ENCODE results near the gene PLXNA2. TPM values are rescaled to one million over a fixed set of nuclear protein-coding genes. Genes with fewer than 3 reads are reported as not detected.

Gene PLXNA2
- total RNA-seq, 2 experiments from 2014 or later, result 0.23 TPM; not detected in 1

DNA sequence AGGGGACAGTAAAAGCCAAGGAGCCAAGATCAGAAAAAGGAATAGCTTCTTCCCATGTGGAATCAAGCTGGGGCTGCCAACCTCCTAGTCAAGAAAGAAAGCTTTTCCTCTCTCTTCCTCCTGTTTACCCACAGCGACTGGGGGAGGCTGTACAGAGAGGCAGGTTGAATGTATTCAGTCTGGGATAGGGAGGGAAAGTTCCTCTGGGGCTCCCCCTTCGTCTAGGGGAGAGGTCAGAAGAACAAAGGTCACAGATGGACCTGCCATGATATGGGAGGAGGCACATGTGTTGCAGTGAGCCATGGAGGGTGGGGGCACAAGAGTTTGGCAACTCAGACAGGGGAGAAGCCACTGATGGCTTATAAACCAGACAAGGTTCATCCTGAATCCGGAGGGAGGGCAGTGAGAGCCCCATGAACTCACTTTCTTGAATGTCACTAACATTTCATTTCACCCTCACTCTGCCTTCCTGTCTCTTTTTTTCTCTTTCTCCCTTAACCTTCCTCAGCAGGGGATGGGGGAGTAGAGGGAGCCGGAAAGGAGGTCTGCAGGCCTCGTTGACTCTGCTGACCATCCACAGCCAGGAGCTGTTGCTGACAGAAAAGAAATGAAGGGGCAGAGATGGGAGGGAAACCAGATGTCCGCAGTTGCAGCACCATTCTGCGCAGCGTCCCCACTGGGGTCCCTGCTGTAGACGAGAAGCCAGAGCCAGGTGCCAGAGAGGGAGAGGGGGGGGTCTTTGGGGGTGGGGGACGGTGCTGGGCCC lies 61.1 kb downstream of the PLXNA2 start:
- H3K79me2 ChIP-seq (ENCODE audit: insufficient read depth, low read depth, low read length), result no peaks in the 10 kb centered on the region
- no peak for DNase-seq (ENCODE audit: low spot score)
- ChIA-PET POLR2A (interaction anchor here (0.7 kb wide), 1 partner anchor 500 kb away, joined by 3 read pairs; no protein-coding TSS in a partner anchor), CTCF (ENCODE audit: unreplicated experiment) (no interaction called here)
- no peaks in the 10 kb centered on the region for H3K9me3 ChIP-seq (ENCODE audit: low read length)
- BruUV-seq (replicated peaks), result no TSS peak
- no peak overlapping the region for H3K4me2 ChIP-seq (ENCODE audit: low read length)
- no peak overlapping the region for H3K27ac ChIP-seq (ENCODE audit: low read depth, low read length, poor library complexity, severe bottlenecking)
- intact Hi-C loops (cut with micrococcal nuclease; ENCODE audit: unreplicated experiment), result no loop called here
- H3K4me1 ChIP-seq (ENCODE audit: insufficient read depth, low read length, poor library complexity, severe bottlenecking), result no peaks in the 10 kb centered on the region
- no peak overlapping the region for H2AFZ ChIP-seq (ENCODE audit: low read length)
- no peaks in the 10 kb centered on the region for H3K36me3 ChIP-seq (ENCODE audit: insufficient read depth, low read length)
- TF ChIP-seq, protein P1, sequence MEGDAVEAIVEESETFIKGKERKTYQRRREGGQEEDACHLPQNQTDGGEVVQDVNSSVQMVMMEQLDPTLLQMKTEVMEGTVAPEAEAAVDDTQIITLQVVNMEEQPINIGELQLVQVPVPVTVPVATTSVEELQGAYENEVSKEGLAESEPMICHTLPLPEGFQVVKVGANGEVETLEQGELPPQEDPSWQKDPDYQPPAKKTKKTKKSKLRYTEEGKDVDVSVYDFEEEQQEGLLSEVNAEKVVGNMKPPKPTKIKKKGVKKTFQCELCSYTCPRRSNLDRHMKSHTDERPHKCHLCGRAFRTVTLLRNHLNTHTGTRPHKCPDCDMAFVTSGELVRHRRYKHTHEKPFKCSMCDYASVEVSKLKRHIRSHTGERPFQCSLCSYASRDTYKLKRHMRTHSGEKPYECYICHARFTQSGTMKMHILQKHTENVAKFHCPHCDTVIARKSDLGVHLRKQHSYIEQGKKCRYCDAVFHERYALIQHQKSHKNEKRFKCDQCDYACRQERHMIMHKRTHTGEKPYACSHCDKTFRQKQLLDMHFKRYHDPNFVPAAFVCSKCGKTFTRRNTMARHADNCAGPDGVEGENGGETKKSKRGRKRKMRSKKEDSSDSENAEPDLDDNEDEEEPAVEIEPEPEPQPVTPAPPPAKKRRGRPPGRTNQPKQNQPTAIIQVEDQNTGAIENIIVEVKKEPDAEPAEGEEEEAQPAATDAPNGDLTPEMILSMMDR (conservative IDR thresholded peaks at IDR 0.05; ENCODE audit: low read length), result no peak
- TF ChIP-seq EZH2phosphoT487 (IDR thresholded peaks at IDR 0.05; ENCODE audit: borderline replicate concordance, low read depth, low read length), result no peak
- H4K20me1 ChIP-seq (ENCODE audit: insufficient read depth, low read length), result no peaks in the 10 kb centered on the region
- no peaks in the 10 kb centered on the region for H3K9me2 ChIP-seq (ENCODE audit: insufficient read depth, low read length)
- no peak overlapping the region for H3K4me3 ChIP-seq (ENCODE audit: low read depth, low read length, poor library complexity, severe bottlenecking)

- H3K27ac ChIP-seq (ENCODE audit: low read depth, low read length, poor library complexity, severe bottlenecking), result no peak overlapping the region
- no peaks in the 10 kb centered on the region for H3K36me3 ChIP-seq (ENCODE audit: insufficient read depth, low read length)
- TF ChIP-seq, protein P1 (conservative IDR thresholded peaks at IDR 0.05; ENCODE audit: low read length), result no peak
- TF ChIP-seq EZH2phosphoT487 (IDR thresholded peaks at IDR 0.05; ENCODE audit: borderline replicate concordance, low read depth, low read length), result no peak
- no peaks in the 10 kb centered on the region for H3K4me1 ChIP-seq (ENCODE audit: insufficient read depth, low read length, poor library complexity, severe bottlenecking)
- no peaks in the 10 kb centered on the region for H3K9me2 ChIP-seq (ENCODE audit: insufficient read depth, low read length)
- no peaks in the 10 kb centered on the region for H3K79me2 ChIP-seq (ENCODE audit: insufficient read depth, low read depth, low read length)
- ChIA-PET CTCF (ENCODE audit: unreplicated experiment) (no interaction called here), POLR2A (no interaction called here)
- H3K4me3 ChIP-seq (ENCODE audit: low read depth, low read length, poor library complexity, severe bottlenecking), result no peak overlapping the region
- no peak overlapping the region for H3K4me2 ChIP-seq (ENCODE audit: low read length)
- no peaks in the 10 kb centered on the region for H4K20me1 ChIP-seq (ENCODE audit: insufficient read depth, low read length)
- intact Hi-C loops (cut with micrococcal nuclease; ENCODE audit: unreplicated experiment), result no loop called here
- DNase-seq (ENCODE audit: low spot score), result no peak
- H2AFZ ChIP-seq (ENCODE audit: low read length), result no peak overlapping the region
- H3K9me3 ChIP-seq (ENCODE audit: low read length), result no peaks in the 10 kb centered on the region
- BruUV-seq (replicated peaks), result no TSS peak
Measured at GRCh38 chr1:208181364-208181763, 62.8 kb downstream of the PLXNA2 start.

- CTCF ChIA-PET (ENCODE audit: unreplicated experiment), result no interaction called here
Measured at GRCh38 chr1:208180421-208180820, 63.8 kb downstream of the PLXNA2 start.

More at GRCh38 chr1:208180421-208180820, 63.8 kb downstream of the PLXNA2 start:
- H3K4me3 ChIP-seq (ENCODE audit: low read depth, low read length, poor library complexity, severe bottlenecking), result no peak overlapping the region
- no peaks in the 10 kb centered on the region for H3K4me1 ChIP-seq (ENCODE audit: insufficient read depth, low read length, poor library complexity, severe bottlenecking)
- POLR2A ChIA-PET, result no interaction called here
- H4K20me1 ChIP-seq (ENCODE audit: insufficient read depth, low read length), result no peaks in the 10 kb centered on the region
- no peaks in the 10 kb centered on the region for H3K79me2 ChIP-seq (ENCODE audit: insufficient read depth, low read depth, low read length)
- no peaks in the 10 kb centered on the region for H3K9me3 ChIP-seq (ENCODE audit: low read length)
- DNase-seq (ENCODE audit: low spot score), result no peak
- TF ChIP-seq, protein P1 (conservative IDR thresholded peaks at IDR 0.05; ENCODE audit: low read length), result no peak
- TF ChIP-seq EZH2phosphoT487 (IDR thresholded peaks at IDR 0.05; ENCODE audit: borderline replicate concordance, low read depth, low read length), result no peak
- no peak overlapping the region for H3K27ac ChIP-seq (ENCODE audit: low read depth, low read length, poor library complexity, severe bottlenecking)
- no peaks in the 10 kb centered on the region for H3K9me2 ChIP-seq (ENCODE audit: insufficient read depth, low read length)
- BruUV-seq (replicated peaks), result no TSS peak
- H3K4me2 ChIP-seq (ENCODE audit: low read length), result no peak overlapping the region
- intact Hi-C loops (cut with micrococcal nuclease; ENCODE audit: unreplicated experiment), result no loop called here
- H3K36me3 ChIP-seq (ENCODE audit: insufficient read depth, low read length), result no peaks in the 10 kb centered on the region
- no peak overlapping the region for H2AFZ ChIP-seq (ENCODE audit: low read length)

Measured in OCI-LY7 (cell line).